HCT116 (cell line): ENCODE measurements around the gene FAM221A. TPM values are rescaled to one million over a fixed set of nuclear protein-coding genes. Genes with fewer than 3 reads are reported as not detected.

Experiments
- CBX3 ChIP-seq: IDR thresholded peaks from 2 replicates; pipeline ENCODE4 v1.6.1; 2012; ENCODE audit warnings: low read depth
- CEBPB ChIP-seq: IDR thresholded peaks from 2 replicates; pipeline ENCODE4 v1.6.1; 2012; ENCODE audit warnings: low read depth
- POLR2A ChIP-seq: IDR thresholded peaks from 2 replicates; pipeline ENCODE4 v1.7.0; 2011; ENCODE audit warnings: borderline replicate concordance; ENCODE audit not compliant: insufficient read depth, insufficient read length; ENCODE audit errors: extremely low read depth
- total RNA-seq: library from RNA; stranded (reverse); gene quantifications from one replicate; pipeline ENCODE4 v1.2.1, GENCODE V29; 2021; ENCODE audit not compliant: unreplicated experiment
- TF ChIP-seq, protein P1 (sequence below): IDR thresholded peaks from 2 replicates; pipeline ENCODE4 v1.6.1; 2012; ENCODE audit warnings: low read depth
- TF ChIP-seq, protein P2 (sequence below): IDR thresholded peaks from 2 replicates; pipeline ENCODE4 v1.6.1; 2012

FAM221A gene
- total RNA-seq, 1 experiment from 2014 or later: 2.2 TPM

DNA sequence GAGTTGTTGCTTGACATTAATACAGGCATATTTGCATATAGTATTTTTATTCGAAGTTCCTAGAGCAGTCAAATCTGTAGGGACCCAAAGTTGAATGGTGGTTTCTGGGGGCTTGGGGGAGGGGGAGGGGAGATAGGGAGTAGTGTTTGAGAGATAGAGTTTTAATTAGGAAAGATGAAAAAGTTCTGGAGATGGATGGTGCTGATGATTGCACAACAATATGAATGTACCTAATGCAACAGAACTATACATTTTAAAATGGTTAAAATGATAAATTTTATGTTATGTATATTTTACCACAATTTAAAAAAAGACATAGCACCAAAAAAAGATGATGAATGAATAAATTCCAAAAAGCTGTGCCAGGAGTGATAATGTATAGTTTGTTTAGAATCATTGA is 71.9 kb downstream of the FAM221A start (continued):
- TF ChIP-seq, protein P1, sequence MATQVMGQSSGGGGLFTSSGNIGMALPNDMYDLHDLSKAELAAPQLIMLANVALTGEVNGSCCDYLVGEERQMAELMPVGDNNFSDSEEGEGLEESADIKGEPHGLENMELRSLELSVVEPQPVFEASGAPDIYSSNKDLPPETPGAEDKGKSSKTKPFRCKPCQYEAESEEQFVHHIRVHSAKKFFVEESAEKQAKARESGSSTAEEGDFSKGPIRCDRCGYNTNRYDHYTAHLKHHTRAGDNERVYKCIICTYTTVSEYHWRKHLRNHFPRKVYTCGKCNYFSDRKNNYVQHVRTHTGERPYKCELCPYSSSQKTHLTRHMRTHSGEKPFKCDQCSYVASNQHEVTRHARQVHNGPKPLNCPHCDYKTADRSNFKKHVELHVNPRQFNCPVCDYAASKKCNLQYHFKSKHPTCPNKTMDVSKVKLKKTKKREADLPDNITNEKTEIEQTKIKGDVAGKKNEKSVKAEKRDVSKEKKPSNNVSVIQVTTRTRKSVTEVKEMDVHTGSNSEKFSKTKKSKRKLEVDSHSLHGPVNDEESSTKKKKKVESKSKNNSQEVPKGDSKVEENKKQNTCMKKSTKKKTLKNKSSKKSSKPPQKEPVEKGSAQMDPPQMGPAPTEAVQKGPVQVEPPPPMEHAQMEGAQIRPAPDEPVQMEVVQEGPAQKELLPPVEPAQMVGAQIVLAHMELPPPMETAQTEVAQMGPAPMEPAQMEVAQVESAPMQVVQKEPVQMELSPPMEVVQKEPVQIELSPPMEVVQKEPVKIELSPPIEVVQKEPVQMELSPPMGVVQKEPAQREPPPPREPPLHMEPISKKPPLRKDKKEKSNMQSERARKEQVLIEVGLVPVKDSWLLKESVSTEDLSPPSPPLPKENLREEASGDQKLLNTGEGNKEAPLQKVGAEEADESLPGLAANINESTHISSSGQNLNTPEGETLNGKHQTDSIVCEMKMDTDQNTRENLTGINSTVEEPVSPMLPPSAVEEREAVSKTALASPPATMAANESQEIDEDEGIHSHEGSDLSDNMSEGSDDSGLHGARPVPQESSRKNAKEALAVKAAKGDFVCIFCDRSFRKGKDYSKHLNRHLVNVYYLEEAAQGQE: no peak
- TF ChIP-seq CBX3 (no peak), CEBPB (no peak), POLR2A (no peak)
- TF ChIP-seq, protein P2, sequence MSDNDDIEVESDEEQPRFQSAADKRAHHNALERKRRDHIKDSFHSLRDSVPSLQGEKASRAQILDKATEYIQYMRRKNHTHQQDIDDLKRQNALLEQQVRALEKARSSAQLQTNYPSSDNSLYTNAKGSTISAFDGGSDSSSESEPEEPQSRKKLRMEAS: no peak

Other genes with a start within 250 kb of the FAM221A start
- 79.1 TPM for gene IGF2BP3, start 209.7 kb upstream of the FAM221A start, total RNA-seq
- 122 TPM for gene TRA2A, start 148.2 kb upstream of the FAM221A start, total RNA-seq
- gene CCDC126, start 82.8 kb upstream of the FAM221A start, total RNA-seq: 5.0 TPM
- gene STK31, start 30.0 kb downstream of the FAM221A start, total RNA-seq: not detected